ENCODE measurements around the gene MRPL27. TPM values are rescaled to one million over a fixed set of nuclear protein-coding genes. Genes with fewer than 3 reads are reported as not detected.
"Not testable (repeated sequence)": the region's sequence is repeated elsewhere in the genome, so short reads cannot be mapped to it uniquely, and the experiment has no call there.

Gene MRPL27
- total and polyA plus RNA-seq, 4 experiments from 2014 or later: 30.0 to 55.8 (median 35.6) TPM

GRCh38 chr17:50338645-50339044 lies 34.3 kb downstream of the MRPL27 start:
- POLR2A ChIA-PET (ENCODE audit: partially characterized antibody): no interaction called here

GRCh38 chr17:50337956-50338355 lies 35.0 kb downstream of the MRPL27 start:
- CTCF ChIA-PET (ENCODE audit: partially characterized antibody): no interaction called here
- no peak overlapping the region for H3K27ac Mint-ChIP-seq

More at GRCh38 chr17:50338645-50339044, 34.3 kb downstream of the MRPL27 start:
- DNase-seq: no peak
- H3K27ac ChIP-seq (ENCODE audit: low read depth, low read length): no peak overlapping the region
- Mint-ChIP-seq H3K27me3 (peaks cover 0 to 3% of the 10 kb centered on the region in 2 donors), H3K4me1 (peaks cover 0 to 4% (median 1%) of the 10 kb centered on the region in 4 donors), H3K4me3 (no peak overlapping the region), H3K27ac (no peak overlapping the region), H3K9me3 (peaks cover 0 to 15% (median 8%) of the 10 kb centered on the region in 8 donors), H3K36me3 (peaks cover 0 to 9% of the 10 kb centered on the region in 2 donors)
- H3K9me3 ChIP-seq (ENCODE audit: control insufficient read depth in 1 of 2, low read length in 2 of 2): no peaks in the 10 kb centered on the region
- H3K4me3 ChIP-seq (ENCODE audit: low read length in 2 of 2): no peak overlapping the region
- H3K36me3 ChIP-seq (ENCODE audit: insufficient read depth, low read length): no peaks in the 10 kb centered on the region
- intact Hi-C loops (cut with micrococcal nuclease): no loop called here
- CTCF ChIA-PET (ENCODE audit: partially characterized antibody): interaction anchor here (0.9 kb wide), 1 partner anchor 24 kb away, joined by 3 read pairs; no protein-coding TSS in a partner anchor
- no peaks in the 10 kb centered on the region for H3K4me1 ChIP-seq (ENCODE audit: insufficient read depth, low read length)
- H3K27me3 ChIP-seq (ENCODE audit: insufficient read depth, low read length): peaks cover 4% of the 10 kb centered on the region

GRCh38 chr17:50333291-50334057 lies 39.5 kb downstream of the MRPL27 start:
- CTCF ChIA-PET (ENCODE audit: partially characterized antibody); DNase-seq; H3K4me3 ChIP-seq (ENCODE audit: low read length in 2 of 2); POLR2A ChIA-PET (ENCODE audit: partially characterized antibody); intact Hi-C loops (cut with micrococcal nuclease); H3K27ac ChIP-seq (ENCODE audit: low read depth, low read length); H3K9me3 ChIP-seq (ENCODE audit: control insufficient read depth in 1 of 2, low read length in 2 of 2); H3K27me3 Mint-ChIP-seq; H3K4me1 Mint-ChIP-seq; H3K9me3 Mint-ChIP-seq; H3K4me1 ChIP-seq (ENCODE audit: insufficient read depth, low read length); H3K36me3 Mint-ChIP-seq; H3K27me3 ChIP-seq (ENCODE audit: insufficient read depth, low read length); H3K27ac Mint-ChIP-seq; H3K36me3 ChIP-seq (ENCODE audit: insufficient read depth, low read length): not testable (repeated sequence)
- peak overlapping the region in 1 of 8 donors; percentile 70 for H3K4me3 Mint-ChIP-seq

More at GRCh38 chr17:50337956-50338355, 35.0 kb downstream of the MRPL27 start:
- peaks cover 0 to 9% (median 1%) of the 10 kb centered on the region in 4 donors for H3K4me1 Mint-ChIP-seq
- peaks cover 0 to 15% (median 8%) of the 10 kb centered on the region in 8 donors for H3K9me3 Mint-ChIP-seq
- Histone ChIP-seq H3K27me3 (ENCODE audit: insufficient read depth, low read length) (peaks cover 4% of the 10 kb centered on the region), H3K27ac (ENCODE audit: low read depth, low read length) (no peak overlapping the region), H3K36me3 (ENCODE audit: insufficient read depth, low read length) (no peaks in the 10 kb centered on the region), H3K4me1 (ENCODE audit: insufficient read depth, low read length) (no peaks in the 10 kb centered on the region), H3K9me3 (ENCODE audit: control insufficient read depth in 1 of 2, low read length in 2 of 2) (no peaks in the 10 kb centered on the region), H3K4me3 (ENCODE audit: low read length in 2 of 2) (no peak overlapping the region)
- no peak overlapping the region for H3K4me3 Mint-ChIP-seq
- DNase-seq: no peak
- H3K27me3 Mint-ChIP-seq: peaks cover 0 to 3% of the 10 kb centered on the region in 2 donors
- intact Hi-C loops (cut with micrococcal nuclease): no loop called here
- POLR2A ChIA-PET (ENCODE audit: partially characterized antibody): no interaction called here
- H3K36me3 Mint-ChIP-seq: peaks cover 0 to 9% of the 10 kb centered on the region in 2 donors

- POLR2A ChIA-PET (ENCODE audit: partially characterized antibody): no interaction called here
Observed at GRCh38 chr17:50332196-50332595, 40.8 kb downstream of the MRPL27 start.

GRCh38 chr17:50331085-50331791 lies 41.7 kb downstream of the MRPL27 start:
- H3K4me3 Mint-ChIP-seq: no peak overlapping the region
- no peak overlapping the region for H3K27ac ChIP-seq (ENCODE audit: low read depth, low read length)
- peaks cover 7 to 8% of the 10 kb centered on the region in 2 donors for H3K27me3 Mint-ChIP-seq
- CTCF ChIA-PET (ENCODE audit: partially characterized antibody): interaction anchor here (1.3 to 2.0 kb wide), 2 partner anchors 11 to 31 kb away, joined by 3 to 7 read pairs; no protein-coding TSS in a partner anchor
- H3K27ac Mint-ChIP-seq: no peak overlapping the region
- DNase-seq: no peak
- no peaks in the 10 kb centered on the region for H3K36me3 Mint-ChIP-seq
- peaks cover 4% of the 10 kb centered on the region for H3K27me3 ChIP-seq (ENCODE audit: insufficient read depth, low read length)
- no peaks in the 10 kb centered on the region for H3K9me3 Mint-ChIP-seq
- peaks cover 0 to 13% (median 1%) of the 10 kb centered on the region in 4 donors for H3K4me1 Mint-ChIP-seq
- H3K9me3 ChIP-seq (ENCODE audit: control insufficient read depth in 1 of 2, low read length in 2 of 2): no peaks in the 10 kb centered on the region
- no peaks in the 10 kb centered on the region for H3K36me3 ChIP-seq (ENCODE audit: insufficient read depth, low read length)
- H3K4me3 ChIP-seq (ENCODE audit: low read length in 2 of 2): no peak overlapping the region
- intact Hi-C loops (cut with micrococcal nuclease): no loop called here
- H3K4me1 ChIP-seq (ENCODE audit: insufficient read depth, low read length): no peaks in the 10 kb centered on the region
- POLR2A ChIA-PET (ENCODE audit: partially characterized antibody): no interaction called here

More at GRCh38 chr17:50332196-50332595, 40.8 kb downstream of the MRPL27 start:
- CTCF ChIA-PET (ENCODE audit: partially characterized antibody): interaction anchor here (2.0 kb wide), 1 partner anchor 30 kb away, joined by 7 read pairs; no protein-coding TSS in a partner anchor
- no peak overlapping the region for H3K27ac ChIP-seq (ENCODE audit: low read depth, low read length)
- intact Hi-C loops (cut with micrococcal nuclease): no loop called here
- no peaks in the 10 kb centered on the region for H3K9me3 ChIP-seq (ENCODE audit: control insufficient read depth in 1 of 2, low read length in 2 of 2)
- H3K27me3 ChIP-seq (ENCODE audit: insufficient read depth, low read length): peaks cover 4% of the 10 kb centered on the region
- no peaks in the 10 kb centered on the region for H3K36me3 ChIP-seq (ENCODE audit: insufficient read depth, low read length)
- H3K4me3 Mint-ChIP-seq: no peak overlapping the region
- H3K4me3 ChIP-seq (ENCODE audit: low read length in 2 of 2): no peak overlapping the region
- no peaks in the 10 kb centered on the region for H3K4me1 ChIP-seq (ENCODE audit: insufficient read depth, low read length)
- H3K27me3 Mint-ChIP-seq: peaks cover 7 to 8% of the 10 kb centered on the region in 2 donors
- H3K27ac Mint-ChIP-seq: peak overlapping the region in 1 of 7 donors; percentile 37
- no peaks in the 10 kb centered on the region for H3K36me3 Mint-ChIP-seq
- no peaks in the 10 kb centered on the region for H3K9me3 Mint-ChIP-seq
- peaks cover 0 to 9% (median 1%) of the 10 kb centered on the region in 4 donors for H3K4me1 Mint-ChIP-seq
- no peak for DNase-seq

- Histone ChIP-seq H3K36me3 (ENCODE audit: insufficient read depth, low read length) (no peaks in the 10 kb centered on the region), H3K4me3 (ENCODE audit: low read length in 2 of 2) (no peak overlapping the region), H3K27ac (ENCODE audit: low read depth, low read length) (no peak overlapping the region), H3K9me3 (ENCODE audit: control insufficient read depth in 1 of 2, low read length in 2 of 2) (no peaks in the 10 kb centered on the region), H3K4me1 (ENCODE audit: insufficient read depth, low read length) (no peaks in the 10 kb centered on the region), H3K27me3 (ENCODE audit: insufficient read depth, low read length) (peaks cover 4% of the 10 kb centered on the region)
- H3K9me3 Mint-ChIP-seq: no peaks in the 10 kb centered on the region
- no peak for DNase-seq
- H3K4me1 Mint-ChIP-seq: peaks cover 0 to 17% (median 1%) of the 10 kb centered on the region in 4 donors
- CTCF ChIA-PET (ENCODE audit: partially characterized antibody): interaction anchor here (1.2 kb wide), 1 partner anchor 333 kb away, joined by 3 read pairs; no protein-coding TSS in a partner anchor
- intact Hi-C loops (cut with micrococcal nuclease): no loop called here
- H3K4me3 Mint-ChIP-seq: no peak overlapping the region
- no peaks in the 10 kb centered on the region for H3K36me3 Mint-ChIP-seq
- no peak overlapping the region for H3K27ac Mint-ChIP-seq
- H3K27me3 Mint-ChIP-seq: peaks cover 7 to 8% of the 10 kb centered on the region in 2 donors
- POLR2A ChIA-PET (ENCODE audit: partially characterized antibody): interaction anchor here (0.6 kb wide), 1 partner anchor 16 kb away, joined by 4 read pairs; the partner anchor contains the start of gene XYLT2
Observed at GRCh38 chr17:50330151-50330775, 42.7 kb downstream of the MRPL27 start.
